DOHH2 (cell line): ENCODE measurements around the gene KNL1.
"Not testable (repeated sequence)": the region's sequence is repeated elsewhere in the genome, so short reads cannot be mapped to it uniquely, and the experiment has no call there.

Experiments used
- H3F3A ChIP-seq: fragments of 200-600 bp; sonication (generic), shearing (Covaris generic); 2 replicates; pipeline ENCODE4 v1.6.0; 2016; ENCODE audit warnings: antibody characterized with exemption, mild to moderate bottlenecking; ENCODE audit not compliant: control insufficient read depth, insufficient read depth
- H3K27ac ChIP-seq: fragments of 200-600 bp; sonication (generic); 2 replicates; pipeline ENCODE4 v1.5.1; 2014; ENCODE audit warnings: low read depth, mild to moderate bottlenecking, low read length, moderate library complexity
- H3K27me3 ChIP-seq: fragments of 200-600 bp; sonication (generic); 2 replicates; pipeline ENCODE4 v1.6.1; 2014; ENCODE audit warnings: mild to moderate bottlenecking, low read length, mixed read lengths; ENCODE audit not compliant: control insufficient read depth
- H3K36me3 ChIP-seq: fragments of 200-600 bp; sonication (generic); 2 replicates; pipeline ENCODE4 v1.6.1; 2014; ENCODE audit warnings: mild to moderate bottlenecking, low read length, moderate library complexity, mixed read lengths; ENCODE audit not compliant: control insufficient read depth
- H3K4me1 ChIP-seq: fragments of 200-600 bp; sonication (generic); 2 replicates; pipeline ENCODE4 v1.6.1; 2014; ENCODE audit warnings: mild to moderate bottlenecking, low read length, mixed read lengths; ENCODE audit not compliant: control insufficient read depth
- H3K4me2 ChIP-seq: fragments of 200-600 bp; sonication (generic); 2 replicates; pipeline ENCODE4 v1.6.0; 2014; ENCODE audit warnings: mild to moderate bottlenecking, low read length, moderate library complexity
- H3K4me3 ChIP-seq: fragments of 200-600 bp; sonication (generic); 2 replicates; pipeline ENCODE4 v1.5.1; 2014; ENCODE audit warnings: mild to moderate bottlenecking, low read length, mixed read lengths
- H3K79me2 ChIP-seq: fragments of 200-600 bp; sonication (generic); 2 replicates; pipeline ENCODE4 v1.6.1; 2014; ENCODE audit warnings: mild to moderate bottlenecking, low read length, mixed read lengths; ENCODE audit not compliant: control insufficient read depth
- H3K9me2 ChIP-seq: fragments of 200-600 bp; sonication (generic); replicated peaks from 2 replicates; pipeline ENCODE4 v1.6.1; 2014; ENCODE audit warnings: mild to moderate bottlenecking, low read length, mixed read lengths; ENCODE audit not compliant: control insufficient read depth
- H3K9me3 ChIP-seq: fragments of 200-600 bp; sonication (generic); 2 replicates; pipeline ENCODE4 v1.6.1; 2014; ENCODE audit warnings: antibody characterized with exemption, low read length, mixed read lengths; ENCODE audit not compliant: control insufficient read depth, insufficient read depth
- H4K20me1 ChIP-seq: fragments of 200-600 bp; sonication (generic); 2 replicates; pipeline ENCODE4 v1.6.0; 2014; ENCODE audit warnings: low read depth, mild to moderate bottlenecking, antibody characterized with exemption, low read length, moderate library complexity; ENCODE audit not compliant: control insufficient read depth, insufficient read depth
- CTCF ChIP-seq: fragments of 200-600 bp; sonication (generic); IDR thresholded peaks from one replicate; pipeline ENCODE4 v1.5.1; 2014; ENCODE audit warnings: antibody characterized with exemption, mild to moderate bottlenecking, low read depth, low read length; ENCODE audit not compliant: poor library complexity, severe bottlenecking
- EZH2phosphoT487 ChIP-seq: fragments of 200-600 bp; sonication (generic); IDR thresholded peaks from 2 replicates; pipeline ENCODE4 v1.6.1; 2017; ENCODE audit warnings: borderline replicate concordance, mild to moderate bottlenecking, antibody characterized with exemption, low read length, moderate library complexity, mixed read lengths

Gene KNL1

GRCh38 chr15:40650479-40650878 lies 56.4 kb downstream of the KNL1 start:
- H4K20me1 ChIP-seq, result no peaks in the 10 kb centered on the region
- no peak overlapping the region for H3K4me2 ChIP-seq
- H3K9me3 ChIP-seq, result no peaks in the 10 kb centered on the region
- H3K79me2 ChIP-seq, result no peaks in the 10 kb centered on the region
- peaks cover 7% of the 10 kb centered on the region for H3F3A ChIP-seq
- H3K36me3 ChIP-seq, result peaks cover 72% of the 10 kb centered on the region
- H3K4me1 ChIP-seq, result no peaks in the 10 kb centered on the region
- no peaks in the 10 kb centered on the region for H3K9me2 ChIP-seq
- no peak overlapping the region for H3K27ac ChIP-seq
- H3K4me3 ChIP-seq, result no peak overlapping the region
- no peak for TF ChIP-seq CTCF
- no peak for TF ChIP-seq EZH2phosphoT487
- no peaks in the 10 kb centered on the region for H3K27me3 ChIP-seq

GRCh38 chr15:40660686-40661085 lies 66.6 kb downstream of the KNL1 start:
- Histone ChIP-seq H3K9me2 (no peaks in the 10 kb centered on the region), H3K27me3 (no peaks in the 10 kb centered on the region), H3K27ac (no peak overlapping the region), H3K4me1 (no peaks in the 10 kb centered on the region), H3K9me3 (no peaks in the 10 kb centered on the region), H3K4me3 (no peak overlapping the region), H3F3A (no peaks in the 10 kb centered on the region), H4K20me1 (no peaks in the 10 kb centered on the region), H3K79me2 (no peaks in the 10 kb centered on the region), H3K36me3 (peaks cover 58% of the 10 kb centered on the region), H3K4me2 (no peak overlapping the region)
- TF ChIP-seq EZH2phosphoT487 (no peak), CTCF (no peak)

- Histone ChIP-seq H3K4me3 (no peak overlapping the region), H4K20me1 (no peaks in the 10 kb centered on the region), H3K9me3 (no peaks in the 10 kb centered on the region), H3K27me3 (no peaks in the 10 kb centered on the region), H3K4me1 (no peaks in the 10 kb centered on the region), H3K36me3 (peaks cover 38% of the 10 kb centered on the region), H3K79me2 (no peaks in the 10 kb centered on the region), H3K9me2 (no peaks in the 10 kb centered on the region), H3K4me2 (no peak overlapping the region), H3F3A (peaks cover 5% of the 10 kb centered on the region), H3K27ac (no peak overlapping the region)
- TF ChIP-seq EZH2phosphoT487 (no peak), CTCF (no peak)
Observed at GRCh38 chr15:40664909-40665308, 70.9 kb downstream of the KNL1 start.

GRCh38 chr15:40676290-40676689 lies 82.2 kb downstream of the KNL1 start:
- not testable (repeated sequence) for H3K27me3 ChIP-seq, H3K9me2 ChIP-seq, H3F3A ChIP-seq, H3K4me2 ChIP-seq, H4K20me1 ChIP-seq, H3K9me3 ChIP-seq, H3K4me3 ChIP-seq, H3K27ac ChIP-seq, H3K79me2 ChIP-seq, H3K36me3 ChIP-seq
- peaks cover 29% of the 10 kb centered on the region for H3K4me1 ChIP-seq

- H3K27me3 ChIP-seq, H4K20me1 ChIP-seq, H3K4me3 ChIP-seq, H3K36me3 ChIP-seq, H3K9me3 ChIP-seq, H3K27ac ChIP-seq, H3K9me2 ChIP-seq, H3F3A ChIP-seq, H3K79me2 ChIP-seq, H3K4me2 ChIP-seq: not testable (repeated sequence)
- H3K4me1 ChIP-seq, result peaks cover 29% of the 10 kb centered on the region
Observed at GRCh38 chr15:40676906-40677305, 82.9 kb downstream of the KNL1 start.
